GM12892 (cell line): ENCODE measurements around the gene IRF7.

Experiments
- POLR2A ChIP-seq: IDR thresholded peaks from 2 replicates; pipeline ENCODE4 v1.6.1; 2011; ENCODE audit warnings: low read depth, low read length, control low read depth
- POLR2AphosphoS5 ChIP-seq: IDR thresholded peaks from 2 replicates; pipeline ENCODE4 v1.6.1; 2011; ENCODE audit warnings: low read depth, low read length, control low read depth
- TAF1 ChIP-seq: IDR thresholded peaks from 2 replicates; pipeline ENCODE4 v1.6.1; 2011; ENCODE audit warnings: low read depth, mild to moderate bottlenecking, control low read depth, low read length, borderline replicate concordance

- TF ChIP-seq POLR2A = no peak
- TF ChIP-seq TAF1 = no peak
- no peak for TF ChIP-seq POLR2AphosphoS5
Observed at GRCh38 chr11:645536-645935, 29.8 kb upstream of the IRF7 start.
